ENCODE measurements around the gene B3GAT3.
A peak's percentile ranks its signal among the peaks of the same experiment; 100 is the strongest.

B3GAT3 gene

DNA sequence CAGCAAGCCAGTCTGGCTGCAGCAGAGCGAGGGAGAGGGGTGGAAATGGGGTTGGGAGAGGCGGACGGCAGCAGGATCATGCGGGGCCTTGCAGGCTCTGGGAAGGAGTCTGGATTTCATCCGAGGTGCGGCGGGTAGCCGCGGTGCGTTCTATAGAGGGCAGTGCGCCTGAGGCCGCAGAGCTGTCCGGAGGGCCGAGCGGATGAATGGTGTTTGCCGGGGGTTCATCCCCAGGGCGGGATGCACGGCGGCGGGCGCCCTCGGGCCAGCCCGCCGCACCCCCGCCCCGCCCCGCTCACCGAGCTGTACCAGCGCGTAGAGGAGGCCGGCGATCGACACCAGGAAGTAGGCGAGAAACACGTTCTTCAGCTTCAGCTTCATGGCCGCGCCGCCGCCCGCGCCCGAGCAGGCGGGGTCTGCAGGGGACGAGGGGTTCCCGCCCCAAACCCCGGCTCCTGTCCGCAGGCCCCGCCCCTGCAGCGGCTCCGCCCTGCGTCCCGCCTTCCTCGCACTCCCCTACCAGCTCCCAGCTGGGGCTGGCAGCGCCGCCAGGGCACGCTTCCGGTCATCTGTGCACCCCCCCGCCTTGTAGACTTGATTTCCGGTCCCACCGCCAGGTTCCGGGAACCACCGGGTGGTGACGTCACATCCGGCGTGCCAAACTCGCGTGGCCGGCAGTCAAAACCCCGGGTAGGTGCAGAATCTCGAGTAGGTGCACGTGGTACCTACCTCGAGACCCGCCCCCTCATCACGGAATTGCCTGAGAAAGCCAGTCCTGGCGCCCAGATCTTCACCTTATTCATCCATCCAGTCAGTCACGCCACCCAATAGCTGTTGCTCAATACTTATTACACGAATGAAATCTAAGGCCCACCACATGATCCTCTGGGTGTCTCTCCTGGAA lies at the start of gene B3GAT3:
Gene B3GAT3, minus strand, starts transcription at position 420 of the 904 bp plus-strand sequence. Its CDS starts 39 bp downstream, at position 381.
- Histone ChIP-seq H3K9me2 (ENCODE audit: low read depth, low read length) (no peaks in the 10 kb centered on the region), H3K27ac (ENCODE audit: low read depth, low read length, poor library complexity, severe bottlenecking) (peak within 1 kb of the TSS; percentile 81), H3K36me3 (ENCODE audit: insufficient read depth, low read length) (peaks cover 35% of the 10 kb centered on the region), H2AFZ (ENCODE audit: low read length) (no peak within 1 kb of the TSS), H3K79me2 (ENCODE audit: insufficient read depth, low read length) (peaks cover 8% of the 10 kb centered on the region), H4K20me1 (ENCODE audit: insufficient read depth, low read length) (no peaks in the 10 kb centered on the region), H3K9me3 (ENCODE audit: low read length) (no peaks in the 10 kb centered on the region), H3F3A (ENCODE audit: insufficient read depth, low read length) (peaks cover 7% of the 10 kb centered on the region; the same call in 1 of the 2 replicates), H3K9ac (ENCODE audit: low read length) (peak within 1 kb of the TSS; percentile 99), H3K27me3 (ENCODE audit: insufficient read depth, low read length) (no peaks in the 10 kb centered on the region), H3K4me1 (ENCODE audit: insufficient read depth, low read length, severe bottlenecking) (peaks cover 14% of the 10 kb centered on the region), H3K4me3 (ENCODE audit: low read depth, low read length, poor library complexity, severe bottlenecking) (peak within 1 kb of the TSS; percentile 96), H3K4me2 (ENCODE audit: low read length) (peak within 1 kb of the TSS; percentile 92)
- TF ChIP-seq, protein P1, sequence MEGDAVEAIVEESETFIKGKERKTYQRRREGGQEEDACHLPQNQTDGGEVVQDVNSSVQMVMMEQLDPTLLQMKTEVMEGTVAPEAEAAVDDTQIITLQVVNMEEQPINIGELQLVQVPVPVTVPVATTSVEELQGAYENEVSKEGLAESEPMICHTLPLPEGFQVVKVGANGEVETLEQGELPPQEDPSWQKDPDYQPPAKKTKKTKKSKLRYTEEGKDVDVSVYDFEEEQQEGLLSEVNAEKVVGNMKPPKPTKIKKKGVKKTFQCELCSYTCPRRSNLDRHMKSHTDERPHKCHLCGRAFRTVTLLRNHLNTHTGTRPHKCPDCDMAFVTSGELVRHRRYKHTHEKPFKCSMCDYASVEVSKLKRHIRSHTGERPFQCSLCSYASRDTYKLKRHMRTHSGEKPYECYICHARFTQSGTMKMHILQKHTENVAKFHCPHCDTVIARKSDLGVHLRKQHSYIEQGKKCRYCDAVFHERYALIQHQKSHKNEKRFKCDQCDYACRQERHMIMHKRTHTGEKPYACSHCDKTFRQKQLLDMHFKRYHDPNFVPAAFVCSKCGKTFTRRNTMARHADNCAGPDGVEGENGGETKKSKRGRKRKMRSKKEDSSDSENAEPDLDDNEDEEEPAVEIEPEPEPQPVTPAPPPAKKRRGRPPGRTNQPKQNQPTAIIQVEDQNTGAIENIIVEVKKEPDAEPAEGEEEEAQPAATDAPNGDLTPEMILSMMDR (IDR thresholded peaks at IDR 0.05; ENCODE audit: low read length) = no peak
- no peak for TF ChIP-seq EZH2 (IDR thresholded peaks at IDR 0.05; ENCODE audit: borderline replicate concordance, low read length)

DNA sequence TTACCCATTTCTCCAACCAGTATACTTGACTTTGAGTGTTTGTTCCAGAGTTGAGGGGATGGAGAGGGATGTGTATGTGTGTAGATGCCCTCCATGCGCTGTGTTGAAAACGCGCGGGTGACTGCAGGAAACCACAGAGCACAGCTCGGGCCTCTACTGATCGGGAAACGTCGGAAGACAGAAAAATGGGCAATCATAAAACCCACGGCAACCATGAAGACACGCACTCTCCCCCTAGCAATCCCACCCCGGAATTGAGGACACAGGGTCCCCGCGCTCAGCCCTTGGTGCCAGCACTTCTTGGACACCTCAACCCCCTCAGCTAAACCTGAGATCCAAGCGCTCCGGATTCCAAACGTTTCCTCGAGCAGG lies 49.4 kb upstream of the B3GAT3 start:
- Histone ChIP-seq H4K20me1 (ENCODE audit: insufficient read depth, low read length) (no peaks in the 10 kb centered on the region), H3K4me2 (ENCODE audit: low read length) (peak overlapping the region; percentile 93), H3K79me2 (ENCODE audit: insufficient read depth, low read length) (0 out of 2 replicates have a peak, but pooled peaks cover 4% of the 10 kb centered on the region), H3K4me1 (ENCODE audit: insufficient read depth, low read length, severe bottlenecking) (peaks cover 59% of the 10 kb centered on the region), H3K9me3 (ENCODE audit: low read length) (no peaks in the 10 kb centered on the region), H3F3A (ENCODE audit: insufficient read depth, low read length) (no peaks in the 10 kb centered on the region), H3K36me3 (ENCODE audit: insufficient read depth, low read length) (peaks cover 36% of the 10 kb centered on the region), H3K27ac (ENCODE audit: low read depth, low read length, poor library complexity, severe bottlenecking) (peak overlapping the region; percentile 93), H3K9ac (ENCODE audit: low read length) (peak overlapping the region; percentile 95), H3K27me3 (ENCODE audit: insufficient read depth, low read length) (no peaks in the 10 kb centered on the region), H2AFZ (ENCODE audit: low read length) (no peak overlapping the region), H3K4me3 (ENCODE audit: low read depth, low read length, poor library complexity, severe bottlenecking) (peak overlapping the region; percentile 91), H3K9me2 (ENCODE audit: low read depth, low read length) (no peaks in the 10 kb centered on the region)
- no peak for TF ChIP-seq EZH2 (IDR thresholded peaks at IDR 0.05; ENCODE audit: borderline replicate concordance, low read length)
- TF ChIP-seq, protein P1 (IDR thresholded peaks at IDR 0.05; ENCODE audit: low read length) = no peak

DNA sequence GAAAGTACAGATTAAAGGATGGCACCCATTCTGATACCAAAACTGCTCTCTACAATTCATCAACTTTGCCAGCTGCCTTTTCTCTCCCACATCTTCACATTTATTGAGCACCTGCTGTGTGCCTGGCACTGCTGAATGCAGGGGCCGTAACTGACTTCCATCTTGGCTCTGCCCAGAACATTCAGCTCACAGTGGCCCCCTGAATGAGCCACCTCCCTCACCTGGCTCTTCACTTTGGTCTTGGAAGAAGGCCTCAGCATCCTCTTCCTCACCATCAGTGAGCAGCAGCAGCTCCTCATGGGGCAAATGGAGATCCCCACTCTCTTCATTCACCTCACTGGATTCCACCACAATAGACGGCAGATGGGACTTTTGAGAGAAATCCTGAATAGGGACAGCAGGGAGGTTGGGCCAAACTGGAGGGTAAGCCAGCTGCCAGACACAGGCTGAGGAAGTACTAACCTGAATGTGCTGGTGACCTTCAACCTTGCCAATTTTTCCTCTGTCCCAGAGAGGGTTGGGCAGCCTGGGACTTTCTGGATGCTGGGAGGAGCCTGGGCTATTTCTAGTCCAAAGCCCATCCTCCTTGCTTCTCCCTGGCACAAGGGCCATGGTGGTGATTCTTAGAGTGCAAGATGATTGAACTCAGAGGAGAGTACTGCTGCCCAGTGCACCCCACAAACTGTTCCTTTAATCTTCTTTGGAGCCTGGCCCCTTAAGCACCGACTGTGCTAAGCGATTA lies 47.8 kb upstream of the B3GAT3 start:
- H2AFZ ChIP-seq (ENCODE audit: low read length) = no peak overlapping the region
- peak overlapping the region; percentile 93 for H3K27ac ChIP-seq (ENCODE audit: low read depth, low read length, poor library complexity, severe bottlenecking)
- no peaks in the 10 kb centered on the region for H3F3A ChIP-seq (ENCODE audit: insufficient read depth, low read length)
- H3K4me2 ChIP-seq (ENCODE audit: low read length) = peak overlapping the region; percentile 93
- H3K4me1 ChIP-seq (ENCODE audit: insufficient read depth, low read length, severe bottlenecking) = peaks cover 60% of the 10 kb centered on the region
- H3K9ac ChIP-seq (ENCODE audit: low read length) = peak overlapping the region; percentile 21; the same call in 1 of the 2 replicates
- H3K4me3 ChIP-seq (ENCODE audit: low read depth, low read length, poor library complexity, severe bottlenecking) = peak overlapping the region; percentile 91
- H3K36me3 ChIP-seq (ENCODE audit: insufficient read depth, low read length) = peaks cover 42% of the 10 kb centered on the region
- H3K27me3 ChIP-seq (ENCODE audit: insufficient read depth, low read length) = no peaks in the 10 kb centered on the region
- TF ChIP-seq, protein P1 (IDR thresholded peaks at IDR 0.05; ENCODE audit: low read length) = no peak
- TF ChIP-seq EZH2 (IDR thresholded peaks at IDR 0.05; ENCODE audit: borderline replicate concordance, low read length) = no peak
- H3K9me2 ChIP-seq (ENCODE audit: low read depth, low read length) = no peaks in the 10 kb centered on the region
- H3K9me3 ChIP-seq (ENCODE audit: low read length) = no peaks in the 10 kb centered on the region
- peaks cover 8% of the 10 kb centered on the region; the same call in 1 of the 2 replicates for H3K79me2 ChIP-seq (ENCODE audit: insufficient read depth, low read length)
- H4K20me1 ChIP-seq (ENCODE audit: insufficient read depth, low read length) = no peaks in the 10 kb centered on the region

Measured in OCI-LY1 (cell line).